MCF 10A (cell line): Measurements from ENCODE around the gene HARS2. TPM values are rescaled to one million over a fixed set of nuclear protein-coding genes. Genes with fewer than 3 reads are reported as not detected.

Experiments
- BruUV-seq: library from RNA; stranded (reverse); fragments of 400-500 nt; replicated peaks from 2 replicates; lab custom pipeline; 2021; lab: Mats Ljungman, UMichigan
- CTCF ChIA-PET: fragments of 300-600 bp; sonication (Branson Sonifier 250); formaldehyde crosslinking; extraction: SDS; loops from one replicate; lab custom pipeline; 2021; ENCODE audit warnings: antibody characterized with exemption, inconsistent platforms; lab: Yijun Ruan, JAX
- POLR2A ChIA-PET: fragments of 300-600, 350-650 bp; sonication (Branson Sonifier 250); formaldehyde crosslinking; extraction: SDS; loops from one replicate; lab custom pipeline; 2020; ENCODE audit warnings: antibody characterized with exemption, inconsistent platforms; lab: Yijun Ruan, JAX
- DNase-seq: peaks from one replicate; pipeline ENCODE4 v3.0.0-alpha.2; 2018; ENCODE audit not compliant: unreplicated experiment
- H3K27ac Mint-ChIP-seq: one replicate; pipeline ENCODE4 v1.8.0; 2022; ENCODE audit warnings: mild to moderate bottlenecking, low read depth, mixed read lengths; ENCODE audit not compliant: unreplicated experiment
- H3K27me3 Mint-ChIP-seq: one replicate; pipeline ENCODE4 v1.8.0; 2022; ENCODE audit warnings: mixed read lengths; ENCODE audit not compliant: insufficient read depth, unreplicated experiment
- H3K36me3 Mint-ChIP-seq: one replicate; pipeline ENCODE4 v1.8.0; 2022; ENCODE audit warnings: mild to moderate bottlenecking, moderate library complexity, mixed read lengths; ENCODE audit not compliant: insufficient read depth, unreplicated experiment
- H3K4me1 Mint-ChIP-seq: one replicate; pipeline ENCODE4 v1.8.0; 2022; ENCODE audit warnings: mixed read lengths; ENCODE audit not compliant: insufficient read depth, unreplicated experiment
- H3K4me3 Mint-ChIP-seq: one replicate; pipeline ENCODE4 v1.8.0; 2022; ENCODE audit warnings: mild to moderate bottlenecking, moderate library complexity, mixed read lengths; ENCODE audit not compliant: unreplicated experiment
- H3K9me3 Mint-ChIP-seq: one replicate; pipeline ENCODE4 v1.8.0; 2022; ENCODE audit warnings: mixed read lengths; ENCODE audit not compliant: unreplicated experiment
- CTCF ChIP-seq: fragments of 200-600 bp; IDR thresholded peaks from one replicate; pipeline ENCODE4 v1.8.0; 2022; ENCODE audit warnings: antibody characterized with exemption, mild to moderate bottlenecking; ENCODE audit not compliant: unreplicated experiment
- intact Hi-C: fragments of 100-400 bp; cut with micrococcal nuclease; formaldehyde crosslinking; loops from 2 replicates; pipeline ENCODE4 v1.14.1; 2022
- total RNA-seq: library from RNA; stranded (reverse); gene quantifications from 2 replicates; pipeline ENCODE4 v1.2.3, GENCODE V29; 2022

Gene HARS2
- total RNA-seq, 1 experiment from 2014 or later, result 48.5 TPM

GRCh38 chr5:140725799-140726471 is 34.7 kb downstream of the HARS2 start:
- TF ChIP-seq CTCF, result no peak
- Mint-ChIP-seq H3K27ac (peak overlapping the region; percentile 42), H3K9me3 (peaks cover 7% of the 10 kb centered on the region), H3K4me3 (peak overlapping the region; percentile 72), H3K27me3 (no peaks in the 10 kb centered on the region), H3K4me1 (peaks cover 6% of the 10 kb centered on the region), H3K36me3 (peaks cover 8% of the 10 kb centered on the region)
- CTCF ChIA-PET, result interaction anchor here (0.6 to 1.5 kb wide), 12 partner anchors 16 to 832 kb away, joined by 3 to 7 read pairs (median 3); partner anchors contain the start of gene PCDHA4
- intact Hi-C loops, result loop anchor here (1.0 to 5.0 kb wide), 3 partner anchors 278 to 831 kb away; no protein-coding TSS in a partner anchor
- POLR2A ChIA-PET, result interaction anchor here (0.7 to 3.7 kb wide), 19 partner anchors 9 to 832 kb away, joined by 3 to 31 read pairs (median 4); partner anchors contain the start of genes ANKHD1, EIF4EBP3, HARS1 and HARS2
- no TSS peak for BruUV-seq
- DNase-seq, result peak; percentile 99

GRCh38 chr5:140733098-140733497 is 41.8 kb downstream of the HARS2 start:
- Mint-ChIP-seq H3K4me1 (peaks cover under 1% of the 10 kb centered on the region), H3K9me3 (peaks cover 17% of the 10 kb centered on the region), H3K36me3 (no peaks in the 10 kb centered on the region), H3K27ac (no peak overlapping the region), H3K27me3 (peaks cover 10% of the 10 kb centered on the region), H3K4me3 (no peak overlapping the region)
- ChIA-PET CTCF (no interaction called here), POLR2A (interaction anchor here (0.6 kb wide), 1 partner anchor 9 kb away, joined by 3 read pairs; no protein-coding TSS in a partner anchor)
- intact Hi-C loops, result no loop called here
- TF ChIP-seq CTCF, result no peak
- DNase-seq, result no peak
- BruUV-seq, result no TSS peak

GRCh38 chr5:140734354-140734753 is 43.1 kb downstream of the HARS2 start:
- peak; percentile 16 for TF ChIP-seq CTCF
- CTCF ChIA-PET, result interaction anchor here (0.6 kb wide), 1 partner anchor 161 kb away, joined by 3 read pairs; no protein-coding TSS in a partner anchor
- peaks cover 16% of the 10 kb centered on the region for H3K9me3 Mint-ChIP-seq
- POLR2A ChIA-PET, result interaction anchor here (0.6 to 0.9 kb wide), 3 partner anchors 23 to 834 kb away, joined by 3 read pairs; partner anchors contain the start of genes HARS1 and HARS2
- H3K4me1 Mint-ChIP-seq, result no peaks in the 10 kb centered on the region
- BruUV-seq, result no TSS peak
- no peak overlapping the region for H3K4me3 Mint-ChIP-seq
- H3K27ac Mint-ChIP-seq, result no peak overlapping the region
- peaks cover 10% of the 10 kb centered on the region for H3K27me3 Mint-ChIP-seq
- intact Hi-C loops, result no loop called here
- peak; percentile 25 for DNase-seq
- no peaks in the 10 kb centered on the region for H3K36me3 Mint-ChIP-seq

GRCh38 chr5:140737486-140737885 is 46.2 kb downstream of the HARS2 start:
- CTCF ChIA-PET, result no interaction called here
- TF ChIP-seq CTCF, result no peak
- no peak overlapping the region for H3K4me3 Mint-ChIP-seq
- peaks cover 16% of the 10 kb centered on the region for H3K9me3 Mint-ChIP-seq
- H3K27me3 Mint-ChIP-seq, result peaks cover 10% of the 10 kb centered on the region
- POLR2A ChIA-PET, result interaction anchor here (0.5 kb wide), 1 partner anchor 281 kb away, joined by 4 read pairs; no protein-coding TSS in a partner anchor
- no peaks in the 10 kb centered on the region for H3K4me1 Mint-ChIP-seq
- intact Hi-C loops, result no loop called here
- H3K36me3 Mint-ChIP-seq, result no peaks in the 10 kb centered on the region
- no peak for DNase-seq
- no TSS peak for BruUV-seq
- no peak overlapping the region for H3K27ac Mint-ChIP-seq
